ENCODE measurements around the gene OXCT1.
"Not testable (repeated sequence)": the region's sequence is repeated elsewhere in the genome, so short reads cannot be mapped to it uniquely, and the experiment has no call there.

- not testable (repeated sequence) for TF ChIP-seq EZH2 (IDR thresholded peaks at IDR 0.05; ENCODE audit: insufficient read depth, poor library complexity, severe bottlenecking); EZH2phosphoT487 (IDR thresholded peaks at IDR 0.05; ENCODE audit: insufficient read depth, low read depth)
Measured at GRCh38 chr5:41729381-41729780, 140.8 kb downstream of the OXCT1 start.

All from GM23248 (cell line).